Loucy (cell line): ENCODE data around the gene NOL4L.
"Not testable (repeated sequence)": the region's sequence is repeated elsewhere in the genome, so short reads cannot be mapped to it uniquely, and the experiment has no call there.

Experiments used
- H2AFZ ChIP-seq: fragments of 200-600 bp; sonication (generic); 2 replicates; pipeline ENCODE4 v1.6.0; 2016; ENCODE audit warnings: antibody characterized with exemption, mild to moderate bottlenecking, low read length, moderate library complexity
- H3F3A ChIP-seq: fragments of 200-600 bp; 2 replicates; pipeline ENCODE4 v1.6.0; 2016; ENCODE audit warnings: antibody characterized with exemption, low read depth, mild to moderate bottlenecking
- H3K27me3 ChIP-seq: fragments of 200-600 bp; sonication (generic); 2 replicates; pipeline ENCODE4 v1.6.1; 2014; ENCODE audit warnings: low read length, mild to moderate bottlenecking; ENCODE audit not compliant: insufficient read depth, poor library complexity, severe bottlenecking
- H3K36me3 ChIP-seq: fragments of 200-600 bp; sonication (generic); 2 replicates; pipeline ENCODE4 v1.6.1; 2016; ENCODE audit warnings: low read length; ENCODE audit not compliant: insufficient read depth
- H3K4me1 ChIP-seq: fragments of 200-600 bp; sonication (generic); 2 replicates; pipeline ENCODE4 v1.5.1; 2014; ENCODE audit warnings: low read length, mild to moderate bottlenecking; ENCODE audit not compliant: insufficient read depth, poor library complexity, severe bottlenecking
- H3K4me2 ChIP-seq: fragments of 200-600 bp; sonication (generic); 2 replicates; pipeline ENCODE4 v1.6.0; 2014; ENCODE audit warnings: antibody characterized with exemption, low read length, low read depth, mild to moderate bottlenecking; ENCODE audit not compliant: poor library complexity, severe bottlenecking
- H3K4me3 ChIP-seq: fragments of 200-600 bp; sonication (generic); 2 replicates; pipeline ENCODE4 v1.5.1; 2014; ENCODE audit warnings: low read length, mild to moderate bottlenecking, mixed read lengths; ENCODE audit not compliant: poor library complexity, severe bottlenecking
- H3K79me2 ChIP-seq: fragments of 200-600 bp; sonication (generic); 2 replicates; pipeline ENCODE4 v1.6.1; 2014; ENCODE audit warnings: low read length; ENCODE audit not compliant: insufficient read depth
- H3K9ac ChIP-seq: fragments of 200-600 bp; sonication (generic); 2 replicates; pipeline ENCODE4 v1.6.0; 2014; ENCODE audit warnings: mild to moderate bottlenecking, low read depth, low read length, moderate library complexity; ENCODE audit not compliant: poor library complexity, severe bottlenecking
- H3K9me2 ChIP-seq: fragments of 200-600 bp; sonication (generic); replicated peaks from 2 replicates; pipeline ENCODE4 v1.6.1; 2016; ENCODE audit warnings: low read depth, low read length, mixed read lengths
- H3K9me3 ChIP-seq: fragments of 200-600 bp; sonication (generic); 2 replicates; pipeline ENCODE4 v1.6.1; 2014; ENCODE audit warnings: mild to moderate bottlenecking, antibody characterized with exemption, low read length, low read depth; ENCODE audit not compliant: insufficient read depth
- H4K20me1 ChIP-seq: fragments of 200-600 bp; sonication (generic); 2 replicates; pipeline ENCODE4 v1.6.0; 2014; ENCODE audit warnings: antibody characterized with exemption, low read length, mild to moderate bottlenecking; ENCODE audit not compliant: insufficient read depth, poor library complexity, severe bottlenecking
- CTCF ChIP-seq: fragments of 200-600 bp; sonication (generic); conservative IDR thresholded peaks from 2 replicates; pipeline ENCODE4 v1.5.1; 2014; ENCODE audit warnings: mild to moderate bottlenecking, antibody characterized with exemption, low read length
- EZH2phosphoT487 ChIP-seq: fragments of 200-600 bp; IDR thresholded peaks from 2 replicates; pipeline ENCODE4 v1.6.1; 2018; ENCODE audit warnings: antibody characterized with exemption, mild to moderate bottlenecking, moderate library complexity, borderline replicate concordance

NOL4L gene

DNA sequence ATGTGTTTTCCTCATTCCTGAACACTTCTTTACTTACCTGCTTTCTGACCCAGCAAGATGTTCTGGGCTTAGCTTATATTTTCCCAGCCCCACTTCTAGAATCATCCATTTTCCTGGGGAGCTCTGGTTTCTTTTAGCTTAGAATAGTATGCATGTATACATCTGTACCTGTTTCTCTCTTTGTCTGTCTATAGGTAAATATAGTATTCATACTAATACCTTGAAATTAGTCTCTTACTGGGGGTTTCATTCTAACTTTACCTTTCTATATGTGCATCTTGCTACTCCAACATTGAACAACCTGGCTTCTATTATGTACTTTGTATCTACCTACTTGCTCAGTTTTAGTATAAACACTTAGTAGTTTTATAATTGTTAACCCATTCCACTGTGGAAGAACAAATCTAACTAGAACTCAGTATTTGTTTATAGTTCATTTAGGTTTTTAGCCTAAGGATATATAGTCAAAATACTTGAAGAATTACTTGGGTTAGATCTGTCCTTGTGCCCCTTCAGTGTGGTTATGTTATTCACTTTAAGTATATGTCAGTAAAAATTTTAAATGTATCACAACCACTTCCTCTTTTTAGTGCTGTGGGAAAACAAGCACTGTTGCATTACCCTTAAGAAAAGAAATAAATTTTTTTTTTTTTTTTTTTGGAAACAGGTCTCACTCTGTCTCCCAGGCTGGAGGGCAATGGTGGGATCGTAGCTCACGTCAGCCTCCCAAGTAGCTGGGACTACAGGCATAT lies 173.0 kb downstream of the NOL4L start:
- TF ChIP-seq EZH2phosphoT487: no peak
- TF ChIP-seq CTCF: no peak
- peaks cover 23% of the 10 kb centered on the region; the same call in 1 of the 2 replicates for H3K36me3 ChIP-seq
- no peaks in the 10 kb centered on the region for H3K9me3 ChIP-seq
- peak overlapping the region; percentile 27 for H3K4me2 ChIP-seq
- peak overlapping the region; percentile 30 for H3K9ac ChIP-seq
- H3F3A ChIP-seq: no peaks in the 10 kb centered on the region
- no peaks in the 10 kb centered on the region for H3K9me2 ChIP-seq
- no peak overlapping the region for H2AFZ ChIP-seq
- no peaks in the 10 kb centered on the region for H3K27me3 ChIP-seq
- no peak overlapping the region for H3K4me3 ChIP-seq
- peaks cover 52% of the 10 kb centered on the region for H4K20me1 ChIP-seq
- H3K79me2 ChIP-seq: peaks cover 83% of the 10 kb centered on the region
- peaks cover 12% of the 10 kb centered on the region for H3K4me1 ChIP-seq

- not testable (repeated sequence) for H3K9me2 ChIP-seq, H3K4me1 ChIP-seq, H3K9me3 ChIP-seq, H3K4me3 ChIP-seq, H3K27me3 ChIP-seq, H3K9ac ChIP-seq, H3K4me2 ChIP-seq, H3F3A ChIP-seq, H2AFZ ChIP-seq
- Histone ChIP-seq H3K36me3 (peaks cover 29% of the 10 kb centered on the region; the same call in 1 of the 2 replicates), H3K79me2 (peaks cover 83% of the 10 kb centered on the region), H4K20me1 (peaks cover 32% of the 10 kb centered on the region)
Observed at GRCh38 chr20:32407131-32407750, 177.9 kb downstream of the NOL4L start.

GRCh38 chr20:32406701-32407100 lies 178.4 kb downstream of the NOL4L start:
- peaks cover 82% of the 10 kb centered on the region for H3K79me2 ChIP-seq
- no peaks in the 10 kb centered on the region for H3F3A ChIP-seq
- peaks cover under 1% of the 10 kb centered on the region for H3K4me1 ChIP-seq
- H3K9ac ChIP-seq: no peak overlapping the region
- H3K4me3 ChIP-seq: no peak overlapping the region
- no peak overlapping the region for H3K4me2 ChIP-seq
- H3K27me3 ChIP-seq: no peaks in the 10 kb centered on the region
- TF ChIP-seq CTCF (no peak), EZH2phosphoT487 (no peak)
- H3K9me3 ChIP-seq: no peaks in the 10 kb centered on the region
- no peak overlapping the region for H2AFZ ChIP-seq
- H3K9me2 ChIP-seq: no peaks in the 10 kb centered on the region
- peaks cover 27% of the 10 kb centered on the region for H4K20me1 ChIP-seq
- H3K36me3 ChIP-seq: peaks cover 34% of the 10 kb centered on the region; the same call in 1 of the 2 replicates
